Type B pancreatic cell (in vitro differentiated cells): ENCODE data around the gene SDK1. TPM values are rescaled to one million over a fixed set of nuclear protein-coding genes. Genes with fewer than 3 reads are reported as not detected.
A peak's percentile ranks its signal among the peaks of the same experiment; 100 is the strongest.

Experiments used
- DNase-seq: peaks from one replicate; pipeline ENCODE4 v3.0.0; 2021; ENCODE audit warnings: mixed read lengths; ENCODE audit not compliant: unreplicated experiment; ENCODE audit errors: extremely low spot score
- H3K27ac Mint-ChIP-seq: 2 replicates; pipeline ENCODE4 v1.8.0; 2021; ENCODE audit warnings: mild to moderate bottlenecking, mixed read lengths
- H3K27me3 Mint-ChIP-seq: 2 replicates; pipeline ENCODE4 v1.8.0; 2021; ENCODE audit warnings: mixed read lengths
- H3K36me3 Mint-ChIP-seq: 2 replicates; pipeline ENCODE4 v1.8.0; 2021; ENCODE audit warnings: mixed read lengths
- H3K4me1 Mint-ChIP-seq: one replicate; pipeline ENCODE4 v1.8.0; 2021; ENCODE audit warnings: mixed read lengths; ENCODE audit not compliant: unreplicated experiment
- H3K4me3 Mint-ChIP-seq: 2 replicates; pipeline ENCODE4 v1.8.0; 2021; ENCODE audit warnings: mild to moderate bottlenecking, mixed read lengths
- H3K9me3 Mint-ChIP-seq: 2 replicates; pipeline ENCODE4 v1.8.0; 2021; ENCODE audit warnings: mixed read lengths
- total RNA-seq: library from RNA; stranded (reverse); gene quantifications from 2 replicates; pipeline ENCODE4 v1.2.1, GENCODE V29; 2021; ENCODE audit warnings: low replicate concordance
- TF ChIP-seq, protein P1 (sequence below): fragments of 200-600 bp; sonication (generic); conservative IDR thresholded peaks from 2 replicates; pipeline ENCODE4 v1.5.0; 2021; ENCODE audit warnings: antibody characterized with exemption, mild to moderate bottlenecking

The SDK1 gene
- total RNA-seq, 1 donor from 2014 or later = 26.1 TPM

DNA sequence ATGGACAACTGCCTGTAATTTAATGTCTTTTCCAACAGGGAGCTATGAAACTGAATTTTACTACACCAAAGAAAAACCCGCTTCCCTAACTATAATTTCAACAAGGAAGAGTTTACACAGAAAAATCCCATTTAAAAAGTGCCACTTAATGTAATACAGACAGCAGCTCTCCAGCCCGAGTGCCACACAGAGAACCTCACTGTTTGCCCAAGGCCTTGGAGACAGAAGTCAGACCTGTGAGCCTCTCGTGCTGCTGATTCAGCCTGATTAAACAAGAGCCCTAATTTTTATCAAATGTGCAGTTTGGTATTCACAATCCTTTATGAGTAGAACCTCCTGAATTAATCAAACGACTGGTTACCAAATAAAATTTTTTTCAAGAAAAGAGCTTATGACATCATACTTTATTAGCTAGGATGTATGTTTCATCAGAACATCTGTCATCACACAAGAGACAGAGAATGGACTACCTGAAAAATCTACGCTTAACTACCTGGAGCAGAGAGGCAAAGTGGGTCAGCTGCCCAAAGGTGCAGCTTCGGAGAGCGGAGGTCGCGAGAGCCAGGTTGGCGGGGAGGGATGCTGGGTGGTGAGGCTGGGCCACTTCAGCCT is 543.6 kb downstream of the SDK1 start:
- peaks cover 3% of the 10 kb centered on the region for H3K9me3 Mint-ChIP-seq
- no peaks in the 10 kb centered on the region for H3K27me3 Mint-ChIP-seq
- TF ChIP-seq, protein P1, sequence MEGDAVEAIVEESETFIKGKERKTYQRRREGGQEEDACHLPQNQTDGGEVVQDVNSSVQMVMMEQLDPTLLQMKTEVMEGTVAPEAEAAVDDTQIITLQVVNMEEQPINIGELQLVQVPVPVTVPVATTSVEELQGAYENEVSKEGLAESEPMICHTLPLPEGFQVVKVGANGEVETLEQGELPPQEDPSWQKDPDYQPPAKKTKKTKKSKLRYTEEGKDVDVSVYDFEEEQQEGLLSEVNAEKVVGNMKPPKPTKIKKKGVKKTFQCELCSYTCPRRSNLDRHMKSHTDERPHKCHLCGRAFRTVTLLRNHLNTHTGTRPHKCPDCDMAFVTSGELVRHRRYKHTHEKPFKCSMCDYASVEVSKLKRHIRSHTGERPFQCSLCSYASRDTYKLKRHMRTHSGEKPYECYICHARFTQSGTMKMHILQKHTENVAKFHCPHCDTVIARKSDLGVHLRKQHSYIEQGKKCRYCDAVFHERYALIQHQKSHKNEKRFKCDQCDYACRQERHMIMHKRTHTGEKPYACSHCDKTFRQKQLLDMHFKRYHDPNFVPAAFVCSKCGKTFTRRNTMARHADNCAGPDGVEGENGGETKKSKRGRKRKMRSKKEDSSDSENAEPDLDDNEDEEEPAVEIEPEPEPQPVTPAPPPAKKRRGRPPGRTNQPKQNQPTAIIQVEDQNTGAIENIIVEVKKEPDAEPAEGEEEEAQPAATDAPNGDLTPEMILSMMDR = no peak
- peaks cover 5% of the 10 kb centered on the region for H3K4me1 Mint-ChIP-seq
- no peak overlapping the region for H3K4me3 Mint-ChIP-seq
- H3K27ac Mint-ChIP-seq = no peak overlapping the region
- no peak for DNase-seq
- no peaks in the 10 kb centered on the region for H3K36me3 Mint-ChIP-seq

DNA sequence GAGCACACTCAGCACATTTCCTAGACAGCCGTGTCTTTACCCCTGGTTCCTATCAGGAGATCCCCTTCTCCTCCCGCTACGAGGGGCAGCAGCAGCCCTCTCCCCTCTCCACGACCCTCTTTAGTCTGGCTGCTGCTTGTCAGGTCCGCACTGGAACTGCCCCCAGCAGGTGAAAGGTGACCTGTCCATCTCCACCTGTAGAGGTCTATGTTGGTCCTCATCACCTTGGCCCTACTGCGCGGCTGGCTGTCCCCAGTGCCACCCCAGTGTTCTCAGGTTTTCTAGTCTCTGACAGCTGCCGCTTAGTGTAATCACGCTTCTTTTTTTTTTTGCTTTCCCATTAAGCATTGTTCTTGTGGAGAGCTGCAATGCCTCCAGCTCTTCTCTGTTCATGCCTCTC is 545.7 kb downstream of the SDK1 start:
- Mint-ChIP-seq H3K4me3 (no peak overlapping the region), H3K9me3 (peaks cover 3% of the 10 kb centered on the region), H3K27me3 (no peaks in the 10 kb centered on the region), H3K36me3 (no peaks in the 10 kb centered on the region), H3K27ac (peak overlapping the region; percentile 3), H3K4me1 (peaks cover 5% of the 10 kb centered on the region)
- TF ChIP-seq, protein P1 = no peak
- DNase-seq = no peak

DNA sequence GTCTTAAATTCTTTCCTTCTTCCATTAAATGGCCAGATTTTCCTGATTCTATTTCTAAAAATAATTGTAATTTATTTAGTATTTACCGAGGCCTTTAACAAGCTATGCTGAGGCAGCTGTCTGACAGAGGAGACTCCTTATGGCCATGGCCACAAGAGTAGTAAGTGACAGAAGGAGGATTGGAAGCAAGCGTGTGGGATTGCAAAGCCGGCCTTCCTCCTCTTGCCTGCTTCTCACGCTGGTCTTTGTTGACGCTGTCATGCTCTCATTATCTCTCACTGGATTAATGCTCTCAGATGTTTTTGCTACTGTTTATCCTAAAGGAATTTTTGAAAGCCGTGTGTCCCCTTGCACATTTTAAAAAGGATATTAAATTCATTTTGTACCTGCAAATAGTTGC is 546.3 kb downstream of the SDK1 start:
- Mint-ChIP-seq H3K27me3 (no peaks in the 10 kb centered on the region), H3K4me3 (no peak overlapping the region), H3K36me3 (no peaks in the 10 kb centered on the region), H3K27ac (no peak overlapping the region), H3K9me3 (peaks cover 3% of the 10 kb centered on the region), H3K4me1 (peaks cover 5% of the 10 kb centered on the region)
- TF ChIP-seq, protein P1 = no peak
- DNase-seq = no peak

DNA sequence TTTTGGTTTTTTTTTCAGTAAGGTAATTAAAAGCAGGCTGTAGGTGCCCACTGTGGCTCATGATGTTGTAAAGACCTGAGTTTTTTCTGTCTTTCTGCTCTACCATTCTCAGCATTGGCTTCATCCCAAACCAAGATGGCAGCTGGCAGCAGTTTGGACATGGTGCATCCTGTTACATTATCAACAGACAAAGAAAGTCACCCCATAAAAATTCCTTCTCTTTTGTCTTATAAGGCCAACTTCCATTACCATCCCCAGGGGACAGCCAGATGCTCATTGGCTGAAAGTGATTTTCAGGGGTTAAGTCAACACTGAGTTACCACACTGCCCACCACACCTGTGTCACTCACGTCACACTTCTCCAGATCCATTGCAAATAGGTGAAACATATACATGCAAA is 558.4 kb downstream of the SDK1 start:
- no peaks in the 10 kb centered on the region for H3K27me3 Mint-ChIP-seq
- peaks cover 5% of the 10 kb centered on the region for H3K9me3 Mint-ChIP-seq
- H3K36me3 Mint-ChIP-seq = no peaks in the 10 kb centered on the region
- H3K4me1 Mint-ChIP-seq = peaks cover 16% of the 10 kb centered on the region
- H3K27ac Mint-ChIP-seq = no peak overlapping the region
- H3K4me3 Mint-ChIP-seq = no peak overlapping the region
- no peak for DNase-seq
- TF ChIP-seq, protein P1 = no peak

DNA sequence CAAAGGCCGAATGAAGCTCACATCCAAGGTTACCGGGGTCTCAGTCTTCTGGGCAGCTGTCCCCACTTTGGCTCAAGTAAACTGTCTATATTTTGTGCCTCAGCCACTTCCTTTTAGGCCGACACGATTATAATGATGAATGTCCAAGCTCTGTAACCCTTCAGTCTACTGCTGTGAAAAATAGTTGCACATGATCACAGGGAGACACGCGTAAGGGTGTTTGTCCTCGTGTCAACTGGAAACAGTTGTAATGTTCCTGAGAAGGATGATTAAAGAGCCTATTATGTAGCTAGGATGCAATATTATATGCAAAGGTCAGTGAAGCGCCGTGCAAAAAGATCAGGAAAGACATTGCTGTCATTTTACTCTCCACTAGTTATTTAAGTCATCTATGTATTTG is 559.9 kb downstream of the SDK1 start:
- H3K27ac Mint-ChIP-seq = no peak overlapping the region
- no peak for DNase-seq
- TF ChIP-seq, protein P1 = no peak
- peaks cover 16% of the 10 kb centered on the region for H3K4me1 Mint-ChIP-seq
- no peaks in the 10 kb centered on the region for H3K27me3 Mint-ChIP-seq
- no peak overlapping the region for H3K4me3 Mint-ChIP-seq
- no peaks in the 10 kb centered on the region for H3K36me3 Mint-ChIP-seq
- H3K9me3 Mint-ChIP-seq = peaks cover 5% of the 10 kb centered on the region

DNA sequence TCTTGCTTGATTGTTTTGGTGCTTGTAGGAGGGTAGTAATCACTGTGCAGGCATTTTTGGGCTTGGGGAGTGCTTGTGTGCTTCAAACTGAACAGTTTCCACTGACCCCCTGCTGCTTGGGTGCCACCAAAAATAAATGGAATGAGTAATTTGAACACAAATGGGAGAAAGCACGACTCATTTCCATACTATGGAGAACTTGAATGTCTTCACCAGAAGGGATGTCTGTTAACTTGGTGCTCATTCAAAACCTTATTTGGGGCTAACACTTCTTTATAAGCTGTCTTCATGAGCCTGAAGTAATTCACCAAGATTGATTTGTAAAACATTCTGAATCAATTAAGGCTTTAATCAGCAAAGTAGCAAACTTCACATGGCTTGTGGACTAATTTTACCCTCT is 560.3 kb downstream of the SDK1 start:
- peaks cover 5% of the 10 kb centered on the region for H3K9me3 Mint-ChIP-seq
- peaks cover 16% of the 10 kb centered on the region for H3K4me1 Mint-ChIP-seq
- no peak for DNase-seq
- no peaks in the 10 kb centered on the region for H3K27me3 Mint-ChIP-seq
- no peak overlapping the region for H3K4me3 Mint-ChIP-seq
- no peaks in the 10 kb centered on the region for H3K36me3 Mint-ChIP-seq
- H3K27ac Mint-ChIP-seq = peak overlapping the region; percentile 39
- TF ChIP-seq, protein P1 = no peak
